CD4-positive, alpha-beta T cell treated with Interleukin-4 for 1 hour (primary cell): ENCODE data around the gene DMBT1.

Experiments
- DNase-seq, 2 donors: peaks; one replicate each; pipeline ENCODE4 v3.0.0-alpha.2; 2020 to 2022

The DMBT1 gene

GRCh38 chr10:122674781-122675180, 114.2 kb downstream of the DMBT1 start:
- no peak for DNase-seq

DNA sequence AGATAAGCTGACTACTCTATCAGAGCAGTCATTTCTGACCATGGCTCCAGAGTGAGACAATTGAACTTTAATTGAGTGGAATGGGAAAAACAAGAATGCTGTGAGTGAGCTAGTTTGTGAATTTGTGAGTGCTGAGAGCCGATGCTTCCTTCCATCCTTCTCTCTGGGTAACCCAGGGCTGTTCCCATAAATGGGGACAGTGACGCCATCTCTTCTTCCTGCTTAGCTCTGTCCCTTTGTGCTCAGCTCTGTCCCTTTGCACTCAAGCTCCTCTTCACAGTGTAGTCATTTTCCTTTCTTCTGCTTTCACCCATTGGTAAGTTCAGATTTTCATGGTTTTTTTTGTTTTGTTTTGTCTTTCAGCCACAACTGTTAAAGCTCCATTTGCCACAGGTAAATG, 114.7 kb downstream of the DMBT1 start:
- DNase-seq: no peak

- no peak for DNase-seq
Observed at GRCh38 chr10:122678266-122678665, 117.7 kb downstream of the DMBT1 start.

DNA sequence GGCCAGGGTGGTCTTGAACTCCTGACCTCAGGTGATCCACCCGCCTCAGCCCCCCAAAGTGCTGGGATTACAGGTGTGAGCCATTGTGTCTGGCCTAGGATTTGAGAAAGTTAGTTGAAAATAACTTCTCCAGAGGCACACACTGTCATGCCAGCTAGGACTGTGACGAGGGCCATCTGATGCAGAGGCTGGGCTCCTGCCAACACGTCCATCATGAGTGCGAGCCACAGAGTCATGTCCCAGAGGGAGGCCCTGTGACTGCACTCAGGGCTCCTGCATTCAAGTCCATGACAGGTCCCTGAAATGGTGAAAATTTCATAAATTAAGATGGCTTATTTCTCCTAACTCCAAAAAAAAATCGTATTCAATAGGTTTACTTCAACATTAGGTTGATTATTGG, 122.0 kb downstream of the DMBT1 start:
- DNase-seq: no peak

- DNase-seq: no peak
Observed at GRCh38 chr10:122688293-122688989, 127.9 kb downstream of the DMBT1 start.

GRCh38 chr10:122689146-122689820, 128.7 kb downstream of the DMBT1 start:
- DNase-seq: no peak

DNA sequence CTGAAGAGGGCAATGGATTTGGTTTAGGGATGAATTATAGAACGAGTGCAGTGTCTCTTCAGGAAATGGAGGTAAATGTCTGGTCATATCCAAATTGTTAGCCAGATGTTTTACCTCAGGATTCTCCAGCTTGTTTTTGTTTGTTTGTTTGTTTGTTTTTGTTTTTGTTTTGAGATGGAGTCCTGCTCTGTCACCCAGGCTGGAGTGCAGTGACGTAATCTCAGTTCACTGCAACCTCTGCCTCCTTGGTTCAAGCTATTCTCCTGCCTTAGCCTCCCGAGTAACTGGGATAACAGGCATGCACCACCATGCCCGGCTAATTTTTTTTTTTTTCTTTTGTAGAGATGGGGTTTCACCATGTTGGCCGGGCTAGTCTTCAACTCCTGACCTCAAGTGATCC, 132.2 kb downstream of the DMBT1 start:
- no peak for DNase-seq
